ENCODE measurements around the gene GKAP1. TPM values are rescaled to one million over a fixed set of nuclear protein-coding genes. Genes with fewer than 3 reads are reported as not detected.
"Not testable (repeated sequence)": the region's sequence is repeated elsewhere in the genome, so short reads cannot be mapped to it uniquely, and the experiment has no call there.

The GKAP1 gene
- total RNA-seq, 1 donor from 2014 or later = 4.4 TPM

GRCh38 chr9:83733739-83734138 is 83.8 kb downstream of the GKAP1 start:
- no peak overlapping the region for H3K4me3 ChIP-seq
- TF ChIP-seq POLR2A (IDR thresholded peaks at IDR 0.05) (no peak), CTCF (IDR thresholded peaks at IDR 0.05) (no peak), POLR2AphosphoS5 (IDR thresholded peaks at IDR 0.05; ENCODE audit: insufficient read depth in 1 of 2, low read depth in 1 of 2) (no peak)
- no peaks in the 10 kb centered on the region for H3K36me3 ChIP-seq
- intact Hi-C loops (cut with DNase I) = no loop called here
- DNase-seq (ENCODE audit: extremely low spot score in 2 of 2) = no peak
- H3K4me1 ChIP-seq = no peaks in the 10 kb centered on the region
- H3K27ac ChIP-seq = no peak overlapping the region
- H3K9me3 ChIP-seq = no peaks in the 10 kb centered on the region
- no peaks in the 10 kb centered on the region for H3K27me3 ChIP-seq

GRCh38 chr9:83728591-83729368 is 88.8 kb downstream of the GKAP1 start:
- H3K4me3 ChIP-seq; H3K36me3 ChIP-seq; DNase-seq (ENCODE audit: extremely low spot score in 2 of 2); H3K4me1 ChIP-seq; intact Hi-C loops (cut with DNase I); H3K27me3 ChIP-seq; H3K27ac ChIP-seq; H3K9me3 ChIP-seq: not testable (repeated sequence)

- no peaks in the 10 kb centered on the region for H3K27me3 ChIP-seq
- no peaks in the 10 kb centered on the region for H3K36me3 ChIP-seq
- no peak for DNase-seq (ENCODE audit: extremely low spot score in 2 of 2)
- no peaks in the 10 kb centered on the region for H3K4me1 ChIP-seq
- no peak for TF ChIP-seq CTCF (IDR thresholded peaks at IDR 0.05)
- no peak for TF ChIP-seq POLR2AphosphoS5 (IDR thresholded peaks at IDR 0.05; ENCODE audit: insufficient read depth in 1 of 2, low read depth in 1 of 2)
- no peak for TF ChIP-seq POLR2A (IDR thresholded peaks at IDR 0.05)
- no peaks in the 10 kb centered on the region for H3K9me3 ChIP-seq
- intact Hi-C loops (cut with DNase I) = no loop called here
- no peak overlapping the region for H3K4me3 ChIP-seq
- H3K27ac ChIP-seq = no peak overlapping the region
Measured at GRCh38 chr9:83724436-83724835, 93.1 kb downstream of the GKAP1 start.

GRCh38 chr9:83722726-83723495 is 94.7 kb downstream of the GKAP1 start:
- H3K4me1 ChIP-seq = no peaks in the 10 kb centered on the region

GRCh38 chr9:83721509-83721908 is 96.1 kb downstream of the GKAP1 start:
- Histone ChIP-seq H3K9me3 (no peaks in the 10 kb centered on the region), H3K4me3 (no peak overlapping the region), H3K36me3 (no peaks in the 10 kb centered on the region), H3K27ac (no peak overlapping the region), H3K27me3 (no peaks in the 10 kb centered on the region), H3K4me1 (no peaks in the 10 kb centered on the region)
- no peak for TF ChIP-seq CTCF (IDR thresholded peaks at IDR 0.05)
- no peak for DNase-seq (ENCODE audit: extremely low spot score in 2 of 2)
- intact Hi-C loops (cut with DNase I) = no loop called here

More at GRCh38 chr9:83722726-83723495, 94.7 kb downstream of the GKAP1 start:
- no peaks in the 10 kb centered on the region for H3K27me3 ChIP-seq
- H3K36me3 ChIP-seq = no peaks in the 10 kb centered on the region
- H3K9me3 ChIP-seq = no peaks in the 10 kb centered on the region
- no peak overlapping the region for H3K27ac ChIP-seq
- no peak overlapping the region for H3K4me3 ChIP-seq
- no peak for TF ChIP-seq POLR2A (IDR thresholded peaks at IDR 0.05)
- TF ChIP-seq CTCF (IDR thresholded peaks at IDR 0.05) = no peak
- no peak for TF ChIP-seq POLR2AphosphoS5 (IDR thresholded peaks at IDR 0.05; ENCODE audit: insufficient read depth in 1 of 2, low read depth in 1 of 2)
- no peak for DNase-seq (ENCODE audit: extremely low spot score in 2 of 2)
- intact Hi-C loops (cut with DNase I) = no loop called here
